Hematopoietic multipotent progenitor cell treated with erythropoietin and hydrocortisone succinate and interleukin-3 and kit ligand, for 15 days (in vitro differentiated cells): ENCODE data around the gene ZFPL1.
"Not testable (repeated sequence)": the region's sequence is repeated elsewhere in the genome, so short reads cannot be mapped to it uniquely, and the experiment has no call there.

Source experiments
- DNase-seq: peaks from one replicate; pipeline ENCODE4 v3.0.0-alpha.2; 2015; ENCODE audit warnings: low spot score

Gene ZFPL1

DNA sequence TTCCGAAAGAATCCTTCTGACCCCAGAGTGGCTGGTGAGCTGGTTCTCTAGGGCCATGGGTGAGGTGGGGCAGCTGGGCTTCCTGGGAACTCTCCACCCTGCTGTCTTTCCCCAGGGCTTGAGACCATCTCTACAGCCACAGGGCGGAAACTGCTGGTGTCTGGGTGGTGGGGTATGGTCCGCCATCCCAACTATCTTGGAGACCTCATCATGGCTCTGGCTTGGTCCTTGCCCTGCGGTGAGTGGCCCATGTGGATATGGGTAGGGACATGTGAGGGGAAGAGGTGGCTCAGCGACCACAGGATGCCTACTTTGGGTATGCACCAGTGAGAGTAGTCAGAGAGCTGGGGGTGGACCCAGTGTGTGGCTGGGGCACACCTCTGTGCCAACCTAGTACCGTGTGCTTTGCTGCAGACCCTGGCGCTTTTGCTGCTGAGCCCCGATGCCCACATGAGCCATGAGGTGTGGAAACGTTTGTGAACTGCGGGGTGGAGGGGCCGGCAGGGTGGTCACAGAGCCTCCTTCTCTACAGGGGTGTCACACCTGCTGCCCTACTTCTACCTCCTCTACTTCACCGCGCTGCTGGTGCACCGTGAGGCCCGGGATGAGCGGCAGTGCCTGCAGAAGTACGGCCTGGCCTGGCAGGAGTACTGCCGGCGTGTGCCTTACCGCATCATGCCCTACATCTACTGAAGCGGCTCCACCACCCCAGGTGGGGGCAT, 31.5 kb downstream of the ZFPL1 start:
- no peak for DNase-seq

DNA sequence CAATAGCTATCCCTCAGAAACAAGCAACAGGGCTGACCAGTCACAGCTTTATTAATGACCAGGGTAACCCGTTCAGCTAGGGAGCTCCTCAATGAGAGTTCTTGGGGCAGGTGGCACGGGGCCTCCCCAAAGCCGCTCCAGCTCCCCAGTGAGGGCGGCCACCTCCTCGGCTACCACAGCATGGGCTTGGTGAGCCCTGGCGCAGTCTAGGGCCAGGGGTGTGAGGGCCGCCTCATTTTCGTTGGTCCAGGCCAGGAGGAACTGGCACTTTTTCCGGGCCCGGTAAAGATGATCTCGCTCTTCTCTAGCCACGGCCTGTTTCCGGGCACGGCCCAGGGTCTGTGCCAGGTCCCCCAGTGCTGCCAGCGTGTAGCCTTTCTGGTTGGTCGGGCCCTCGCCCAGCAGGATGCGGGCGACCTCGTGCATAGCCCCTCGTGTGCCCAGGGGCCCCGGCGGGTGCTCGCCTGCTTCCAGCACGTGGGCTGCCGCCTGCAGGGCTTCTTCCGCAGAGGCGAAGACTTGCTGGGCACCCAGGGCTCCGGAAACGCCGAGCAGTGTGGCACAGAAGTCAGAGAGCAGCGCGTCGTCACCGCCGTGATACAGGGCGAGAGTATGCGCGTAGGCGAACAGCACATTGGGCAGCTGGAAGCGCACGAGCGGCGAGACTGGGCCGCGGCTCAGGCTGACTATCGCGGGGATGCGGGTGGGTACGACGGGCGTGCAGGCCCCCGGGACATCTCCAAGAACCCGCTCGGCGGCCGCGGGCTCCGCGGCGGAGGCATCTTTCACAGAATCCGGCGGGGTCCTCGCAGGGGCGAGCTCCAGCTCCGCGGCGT, 32.6 kb downstream of the ZFPL1 start:
- peak; percentile 28 for DNase-seq

DNA sequence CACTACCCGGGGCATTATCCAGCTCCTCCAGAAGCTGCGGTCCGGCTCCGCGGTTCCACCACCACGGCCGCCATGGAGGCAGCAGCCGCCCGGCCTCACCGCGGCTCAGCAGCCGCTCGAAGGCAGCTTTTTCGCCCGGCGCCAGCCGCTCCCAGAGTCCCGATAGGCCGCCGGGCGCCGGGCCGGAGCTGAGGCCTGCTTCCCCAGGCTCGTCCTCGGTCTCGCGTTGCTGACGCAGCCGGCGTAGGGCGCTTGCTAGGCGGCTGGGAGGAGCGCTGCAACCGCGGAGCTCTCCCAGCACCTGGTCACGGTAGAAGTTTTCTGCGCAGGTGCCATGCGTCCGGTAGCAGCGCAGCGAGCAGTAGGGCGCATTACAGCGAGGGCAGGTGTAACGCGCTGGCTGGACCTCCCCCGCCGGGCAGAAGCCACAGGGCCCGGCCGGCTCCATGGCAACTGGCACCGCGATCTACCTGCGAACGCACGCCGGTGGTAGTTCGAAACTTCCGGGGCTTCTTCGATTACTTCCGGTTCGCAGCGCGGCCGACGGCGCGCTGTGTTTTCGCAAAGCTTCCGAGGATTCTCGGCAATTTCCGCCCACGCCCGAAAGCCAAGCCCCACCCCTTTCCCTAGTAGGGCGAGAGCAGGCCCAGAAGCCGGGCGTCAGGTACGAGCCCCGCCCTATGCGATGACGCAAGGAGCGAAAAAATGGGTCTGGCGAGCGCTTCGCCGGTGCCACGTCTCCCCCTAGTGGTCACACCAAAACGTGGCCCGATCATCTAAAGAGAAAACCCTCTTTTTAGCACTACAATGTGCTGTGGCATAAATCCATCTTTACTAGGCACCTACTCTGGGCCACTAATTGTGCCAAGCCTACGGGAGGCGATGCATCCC, 33.4 kb downstream of the ZFPL1 start, which contains the start of gene ZNHIT2:
Gene ZNHIT2, minus strand, starts transcription at position 496 of the 891 bp plus-strand sequence. Its CDS starts 48 bp downstream, at position 448.
- peak; percentile 100 for DNase-seq

- no peak for DNase-seq
Observed at GRCh38 chr11:65118097-65118837, 34.2 kb downstream of the ZFPL1 start.

DNA sequence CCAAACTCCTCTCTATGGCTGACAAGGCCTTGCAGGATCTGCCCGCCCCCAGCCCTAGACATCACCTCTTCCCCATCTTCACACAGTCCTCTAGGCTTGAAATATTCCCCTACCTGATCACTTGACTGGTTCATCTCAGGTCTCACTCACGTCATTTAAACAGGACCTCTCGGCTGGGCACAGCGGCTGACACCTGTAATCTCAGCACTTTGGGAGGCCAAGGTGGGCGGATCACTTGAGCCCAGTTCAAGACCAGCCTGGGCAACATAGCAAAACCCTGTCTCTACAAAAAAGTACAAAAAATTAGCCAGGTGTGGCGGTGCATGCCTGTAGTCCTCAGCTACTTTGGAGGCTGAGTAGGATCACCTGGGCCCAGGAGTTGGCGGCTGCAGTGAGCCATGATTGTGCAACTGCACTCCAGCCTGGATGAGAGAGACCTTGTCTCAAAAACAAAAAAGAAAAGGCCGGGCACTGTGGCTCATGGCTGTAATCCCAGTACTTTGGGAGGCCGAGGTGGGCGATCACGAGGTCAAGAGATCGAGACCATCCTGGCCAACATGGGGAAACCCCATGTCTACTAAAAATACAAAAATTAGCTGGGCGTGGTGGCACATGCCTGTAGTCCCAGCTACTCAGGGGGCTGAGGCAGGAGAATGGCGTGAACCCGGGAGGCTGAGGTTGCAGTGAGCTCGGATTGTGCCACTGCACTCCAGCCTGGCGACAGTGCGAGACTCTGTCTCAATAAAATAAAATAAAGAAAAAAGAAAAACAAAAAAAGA, 35.1 kb downstream of the ZFPL1 start:
- not testable (repeated sequence) for DNase-seq

DNA sequence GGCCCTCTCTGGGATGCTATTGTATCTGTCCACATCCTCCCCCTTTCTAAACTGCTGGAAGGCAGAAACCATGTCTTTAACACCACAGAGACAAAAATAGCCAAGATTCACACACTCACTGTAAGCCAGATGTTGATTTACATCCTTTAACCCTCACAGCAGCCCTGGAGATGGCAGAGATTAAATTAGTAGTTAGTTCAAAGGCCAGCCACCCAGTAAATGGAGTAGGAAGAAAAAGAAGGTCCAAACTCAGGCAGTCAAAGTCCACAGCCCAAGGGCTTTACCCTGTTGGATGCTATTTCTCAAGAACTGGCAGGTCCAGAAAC, 35.6 kb downstream of the ZFPL1 start:
- no peak for DNase-seq

GRCh38 chr11:65120831-65121230, 36.8 kb downstream of the ZFPL1 start:
- DNase-seq: no peak

- DNase-seq: peak; percentile 61
Observed at GRCh38 chr11:65121447-65121864, 37.4 kb downstream of the ZFPL1 start.

- peak; percentile 99 for DNase-seq
Observed at GRCh38 chr11:65121865-65122696, 38.1 kb downstream of the ZFPL1 start, which contains the start of the genes FAU and MRPL49. Gene FAU (minus strand): TSS chr11:65122134. CDS start chr11:65121813, 321 bp downstream. Gene MRPL49 (plus strand): TSS chr11:65122321. CDS start chr11:65122347, 26 bp downstream.

GRCh38 chr11:65124480-65125196, 40.6 kb downstream of the ZFPL1 start:
- no peak for DNase-seq

DNA sequence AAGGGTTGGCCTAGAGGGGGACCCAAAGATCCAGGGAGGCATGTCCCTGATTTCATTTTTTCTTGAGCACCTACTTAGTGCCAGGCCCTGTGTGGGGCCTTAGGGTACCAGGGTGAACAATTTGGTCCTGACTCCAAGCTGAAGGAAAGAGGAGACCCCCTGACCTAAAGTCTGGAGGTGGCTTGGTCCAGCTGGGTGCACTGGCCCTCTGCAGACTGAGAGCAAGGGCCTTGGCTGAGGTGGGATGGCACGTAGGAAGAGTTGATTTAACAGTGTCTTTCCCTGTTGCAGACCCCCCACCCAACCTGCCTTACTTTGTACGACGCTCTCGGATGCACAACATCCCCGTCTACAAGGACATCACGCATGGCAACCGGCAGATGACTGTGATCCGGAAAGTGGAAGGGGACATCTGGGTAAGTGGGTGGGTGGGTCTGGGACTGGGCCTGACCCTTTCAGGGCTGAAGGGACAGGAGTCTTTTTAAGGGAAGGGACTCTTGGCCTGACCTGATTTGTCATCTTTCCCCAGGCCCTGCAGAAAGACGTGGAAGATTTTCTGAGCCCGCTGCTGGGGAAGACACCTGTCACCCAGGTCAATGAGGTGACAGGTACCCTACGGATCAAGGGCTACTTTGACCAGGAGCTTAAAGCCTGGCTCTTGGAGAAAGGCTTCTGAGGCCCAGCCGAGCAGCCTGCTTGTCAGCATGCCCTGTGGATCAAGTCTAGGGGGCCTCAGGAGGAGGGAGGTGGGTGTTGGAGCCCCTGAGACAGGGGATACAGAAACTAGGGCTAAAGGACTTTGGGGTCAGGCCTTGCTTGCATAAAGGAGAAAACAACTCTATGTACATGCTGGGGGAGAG, 41.4 kb downstream of the ZFPL1 start:
- no peak for DNase-seq

DNA sequence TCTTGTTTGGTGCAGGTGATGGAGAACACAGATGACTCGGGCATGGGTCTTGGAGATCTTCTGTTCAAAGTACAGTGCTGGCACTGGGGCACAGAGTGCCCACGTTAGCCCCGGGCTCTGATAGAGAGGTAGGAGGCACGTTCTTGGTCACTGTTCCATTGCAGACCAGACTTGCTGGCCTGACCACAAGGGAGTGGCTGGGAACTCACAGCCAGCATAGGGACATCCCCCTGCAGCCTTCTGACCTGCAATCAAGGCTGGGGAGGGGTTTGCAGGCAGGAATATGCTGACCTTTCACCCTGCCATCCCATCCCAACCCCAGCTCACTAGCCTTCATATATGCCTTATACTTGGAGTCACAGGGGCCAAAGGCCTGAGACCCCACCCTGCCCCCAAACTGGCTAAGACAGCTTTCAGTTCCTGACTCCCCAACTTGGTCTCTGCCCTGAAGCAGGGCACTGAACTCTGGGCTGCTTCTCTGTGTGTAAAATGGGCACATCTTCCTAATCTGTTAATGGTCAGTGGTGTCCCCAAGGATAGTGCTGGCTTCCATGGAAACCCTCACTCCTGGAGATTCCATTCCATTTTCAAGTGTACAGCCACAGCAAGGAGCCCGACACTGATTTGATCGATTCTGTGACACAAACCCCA, 42.7 kb downstream of the ZFPL1 start:
- DNase-seq: no peak

GRCh38 chr11:65127473-65128181, 43.6 kb downstream of the ZFPL1 start:
- no peak for DNase-seq

- DNase-seq: no peak
Observed at GRCh38 chr11:65128182-65129145, 44.4 kb downstream of the ZFPL1 start.

DNA sequence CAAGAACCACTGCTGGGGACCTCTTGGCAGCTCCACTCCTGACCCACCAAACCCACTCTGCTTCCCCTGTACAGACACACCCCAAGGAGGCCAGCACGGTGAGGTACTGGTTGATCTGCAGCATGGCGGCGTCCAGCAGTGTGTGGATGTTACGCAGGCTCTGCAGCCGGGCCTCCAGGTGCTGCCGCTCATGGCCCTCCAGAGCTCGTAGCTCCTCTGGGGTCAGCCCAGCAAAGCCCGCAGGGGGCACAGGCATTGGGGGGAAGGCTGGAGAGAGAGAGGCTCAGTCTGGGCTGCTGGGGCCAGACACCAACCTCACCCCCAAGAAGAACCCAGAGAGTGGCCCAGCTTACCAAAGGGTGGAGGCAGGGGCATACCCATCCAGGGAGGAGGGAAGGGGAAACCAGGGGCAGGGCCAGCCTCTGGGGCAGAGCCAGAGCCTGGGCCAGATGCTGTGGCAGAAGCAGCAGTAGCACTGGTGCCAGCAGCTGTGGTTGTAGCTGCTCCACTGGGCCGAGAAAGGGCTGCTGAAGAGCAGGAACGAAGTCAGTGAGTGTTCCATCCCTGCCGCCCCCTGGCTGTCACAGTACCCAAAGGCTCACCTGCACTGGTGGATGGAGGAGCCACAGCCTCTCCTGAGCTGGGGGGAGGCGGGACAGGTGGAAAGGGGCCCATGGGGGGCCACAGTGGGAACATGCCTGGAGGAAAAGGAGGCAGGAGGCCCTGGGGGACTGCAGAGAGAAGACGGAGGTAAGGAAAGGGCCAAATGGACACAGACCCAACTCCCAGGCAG, 45.8 kb downstream of the ZFPL1 start:
- no peak for DNase-seq
